HL-60 (cell line): Measurements from ENCODE around the gene CMTM8.

Experiments
- DNase-seq, 2 experiments: peaks; one replicate each; pipeline ENCODE4 v3.0.0-alpha.2; 2010 to 2020; ENCODE audit warnings: low read depth in 1 of 2, low spot score in 1 of 2
- H3K27ac ChIP-seq: fragments of 250-450 bp; sonication (Bioruptor Pico); replicated peaks from 2 replicates; pipeline ENCODE4 v1.5.1; 2020; ENCODE audit warnings: mild to moderate bottlenecking, moderate library complexity
- H3K27me3 ChIP-seq: fragments of 250-450 bp; sonication (Bioruptor Pico); 2 replicates; pipeline ENCODE4 v1.5.1; 2021; ENCODE audit warnings: mild to moderate bottlenecking, moderate library complexity; ENCODE audit not compliant: insufficient read depth, poor library complexity, severe bottlenecking
- H3K4me3 ChIP-seq: replicated peaks from 2 replicates; pipeline ENCODE4 v1.5.1; 2011; ENCODE audit warnings: mild to moderate bottlenecking, control low read depth, low read length; ENCODE audit not compliant: insufficient read depth
- GABPA ChIP-seq: IDR thresholded peaks from 2 replicates; pipeline ENCODE4 v1.6.1; 2012; ENCODE audit warnings: low read depth
- POLR2AphosphoS5 ChIP-seq: IDR thresholded peaks from 2 replicates; pipeline ENCODE4 v1.6.1; 2012; ENCODE audit warnings: low read depth
- REST ChIP-seq: IDR thresholded peaks from 2 replicates; pipeline ENCODE4 v1.6.1; 2012; ENCODE audit warnings: low read depth; ENCODE audit not compliant: insufficient replicate concordance
- SPI1 ChIP-seq: IDR thresholded peaks from 2 replicates; pipeline ENCODE4 v1.6.1; 2012; ENCODE audit warnings: low read depth, mild to moderate bottlenecking, borderline replicate concordance
- TF ChIP-seq, protein P1 (sequence below): IDR thresholded peaks from one replicate; pipeline ENCODE4 v1.5.1; 2011; ENCODE audit warnings: low read length, control low read depth, inconsistent platforms; ENCODE audit not compliant: insufficient read depth

Gene CMTM8

DNA sequence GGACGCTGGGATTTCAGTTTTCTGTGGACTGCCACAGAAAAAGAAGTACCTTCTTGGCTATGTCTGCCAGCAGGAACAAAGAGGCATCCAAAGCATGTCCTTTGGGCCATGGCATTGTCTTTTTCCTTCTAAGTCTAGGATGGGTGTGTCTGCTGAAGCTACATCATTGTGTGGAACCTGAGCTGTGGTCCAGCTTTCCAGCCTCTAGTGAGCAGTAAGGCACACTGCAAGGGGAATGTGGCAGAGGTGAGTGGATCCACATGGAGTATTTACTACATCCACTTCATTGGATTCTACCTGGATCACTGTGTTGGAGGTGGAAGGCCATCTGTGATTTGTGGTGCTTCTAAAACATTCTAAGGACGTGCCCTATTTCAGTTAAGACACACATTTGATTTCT is 23.7 kb downstream of the CMTM8 start:
- no peak for TF ChIP-seq REST
- TF ChIP-seq, protein P1, sequence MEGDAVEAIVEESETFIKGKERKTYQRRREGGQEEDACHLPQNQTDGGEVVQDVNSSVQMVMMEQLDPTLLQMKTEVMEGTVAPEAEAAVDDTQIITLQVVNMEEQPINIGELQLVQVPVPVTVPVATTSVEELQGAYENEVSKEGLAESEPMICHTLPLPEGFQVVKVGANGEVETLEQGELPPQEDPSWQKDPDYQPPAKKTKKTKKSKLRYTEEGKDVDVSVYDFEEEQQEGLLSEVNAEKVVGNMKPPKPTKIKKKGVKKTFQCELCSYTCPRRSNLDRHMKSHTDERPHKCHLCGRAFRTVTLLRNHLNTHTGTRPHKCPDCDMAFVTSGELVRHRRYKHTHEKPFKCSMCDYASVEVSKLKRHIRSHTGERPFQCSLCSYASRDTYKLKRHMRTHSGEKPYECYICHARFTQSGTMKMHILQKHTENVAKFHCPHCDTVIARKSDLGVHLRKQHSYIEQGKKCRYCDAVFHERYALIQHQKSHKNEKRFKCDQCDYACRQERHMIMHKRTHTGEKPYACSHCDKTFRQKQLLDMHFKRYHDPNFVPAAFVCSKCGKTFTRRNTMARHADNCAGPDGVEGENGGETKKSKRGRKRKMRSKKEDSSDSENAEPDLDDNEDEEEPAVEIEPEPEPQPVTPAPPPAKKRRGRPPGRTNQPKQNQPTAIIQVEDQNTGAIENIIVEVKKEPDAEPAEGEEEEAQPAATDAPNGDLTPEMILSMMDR, result no peak
- TF ChIP-seq GABPA, result no peak
- TF ChIP-seq POLR2AphosphoS5, result no peak
- TF ChIP-seq SPI1, result no peak
- H3K4me3 ChIP-seq, result no peak overlapping the region
- no peak for DNase-seq
- H3K27me3 ChIP-seq, result no peaks in the 10 kb centered on the region
- no peak overlapping the region for H3K27ac ChIP-seq

GRCh38 chr3:32274306-32274705 is 35.8 kb downstream of the CMTM8 start:
- TF ChIP-seq GABPA (no peak), REST (no peak), SPI1 (no peak), POLR2AphosphoS5 (no peak)
- TF ChIP-seq, protein P1, result no peak
- Histone ChIP-seq H3K4me3 (no peak overlapping the region), H3K27me3 (no peaks in the 10 kb centered on the region), H3K27ac (no peak overlapping the region)
- DNase-seq, result no peak

DNA sequence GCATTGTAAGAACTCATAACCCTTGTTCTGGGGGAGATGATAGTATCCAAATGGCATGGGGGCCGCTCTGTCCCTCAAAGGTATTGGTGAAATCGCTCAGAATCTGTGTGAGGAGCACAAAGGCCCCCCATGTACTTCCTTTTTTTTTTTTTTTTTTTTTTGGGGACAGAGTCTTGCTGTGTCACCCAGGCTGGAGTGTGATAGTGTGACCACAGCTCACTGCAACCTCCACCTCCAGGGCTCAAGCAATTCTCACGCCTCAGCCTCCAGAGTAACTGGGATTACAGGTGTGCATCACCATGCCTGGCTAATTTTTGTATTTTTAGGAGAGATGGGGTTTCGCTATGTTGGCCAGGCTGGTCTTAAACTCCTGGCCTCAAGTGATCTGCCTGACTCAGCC is 37.0 kb downstream of the CMTM8 start:
- no peak for DNase-seq
- H3K4me3 ChIP-seq, result no peak overlapping the region
- TF ChIP-seq, protein P1, result no peak
- TF ChIP-seq POLR2AphosphoS5, result no peak
- no peak for TF ChIP-seq REST
- TF ChIP-seq GABPA, result no peak
- TF ChIP-seq SPI1, result no peak
- H3K27ac ChIP-seq, result no peak overlapping the region
- H3K27me3 ChIP-seq, result no peaks in the 10 kb centered on the region
